ENCODE measurements around the gene MYOG.

DNA sequence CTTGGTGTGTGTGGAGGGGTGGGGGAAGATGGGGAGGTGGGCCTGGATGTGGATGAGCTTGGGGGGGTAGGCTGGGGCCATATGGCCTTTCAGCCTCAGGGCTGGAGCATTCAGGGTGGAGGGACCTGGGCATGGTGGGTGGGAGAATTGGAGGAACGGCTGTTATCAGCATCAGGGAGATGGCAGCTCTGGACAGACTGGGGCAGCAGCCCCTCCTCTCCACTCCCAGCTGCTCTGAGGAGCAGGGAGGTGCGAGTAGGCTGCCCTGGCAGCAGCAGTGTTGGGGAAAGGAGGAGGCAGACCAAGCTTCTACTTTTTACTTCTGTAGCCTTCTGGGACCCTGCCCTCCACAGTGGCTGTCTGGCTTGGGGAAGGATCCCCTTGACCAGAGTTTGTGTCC, 49.3 kb downstream of the MYOG start:
- TF ChIP-seq, protein P1, sequence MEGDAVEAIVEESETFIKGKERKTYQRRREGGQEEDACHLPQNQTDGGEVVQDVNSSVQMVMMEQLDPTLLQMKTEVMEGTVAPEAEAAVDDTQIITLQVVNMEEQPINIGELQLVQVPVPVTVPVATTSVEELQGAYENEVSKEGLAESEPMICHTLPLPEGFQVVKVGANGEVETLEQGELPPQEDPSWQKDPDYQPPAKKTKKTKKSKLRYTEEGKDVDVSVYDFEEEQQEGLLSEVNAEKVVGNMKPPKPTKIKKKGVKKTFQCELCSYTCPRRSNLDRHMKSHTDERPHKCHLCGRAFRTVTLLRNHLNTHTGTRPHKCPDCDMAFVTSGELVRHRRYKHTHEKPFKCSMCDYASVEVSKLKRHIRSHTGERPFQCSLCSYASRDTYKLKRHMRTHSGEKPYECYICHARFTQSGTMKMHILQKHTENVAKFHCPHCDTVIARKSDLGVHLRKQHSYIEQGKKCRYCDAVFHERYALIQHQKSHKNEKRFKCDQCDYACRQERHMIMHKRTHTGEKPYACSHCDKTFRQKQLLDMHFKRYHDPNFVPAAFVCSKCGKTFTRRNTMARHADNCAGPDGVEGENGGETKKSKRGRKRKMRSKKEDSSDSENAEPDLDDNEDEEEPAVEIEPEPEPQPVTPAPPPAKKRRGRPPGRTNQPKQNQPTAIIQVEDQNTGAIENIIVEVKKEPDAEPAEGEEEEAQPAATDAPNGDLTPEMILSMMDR (conservative IDR thresholded peaks at IDR 0.05), result no peak
- TF ChIP-seq ZFX (IDR thresholded peaks at IDR 0.05), result no peak
